GM19438 (cell line): ENCODE data around the gene NLGN2.

ENCODE experiments used
- ATAC-seq: cut with Tn5 transposase; IDR thresholded peaks from one replicate; pipeline ENCODE4 v1.9.1; 2021; ENCODE audit warnings: low read depth; ENCODE audit not compliant: unreplicated experiment

Gene NLGN2

GRCh38 chr17:7411427-7411750, 3.7 kb downstream of the NLGN2 start:
- ATAC-seq = no peak

- ATAC-seq = no peak
Observed at GRCh38 chr17:7413346-7413985, 5.8 kb downstream of the NLGN2 start.

- no peak for ATAC-seq
Observed at GRCh38 chr17:7414837-7415236, 7.2 kb downstream of the NLGN2 start.

- no peak for ATAC-seq
Observed at GRCh38 chr17:7415784-7416183, 8.1 kb downstream of the NLGN2 start.

- ATAC-seq = no peak
Observed at GRCh38 chr17:7416323-7416722, 8.7 kb downstream of the NLGN2 start.

GRCh38 chr17:7417056-7417655, 9.5 kb downstream of the NLGN2 start:
- no peak for ATAC-seq

- no peak for ATAC-seq
Observed at GRCh38 chr17:7418472-7419152, 11.0 kb downstream of the NLGN2 start.

GRCh38 chr17:7419819-7420610, 12.4 kb downstream of the NLGN2 start, which contains the start of gene SPEM1:
Gene SPEM1 (plus strand): TSS chr17:7420324. CDS start chr17:7420385, 61 bp downstream.
- ATAC-seq = no peak

- no peak for ATAC-seq
Observed at GRCh38 chr17:7421186-7421585, 13.5 kb downstream of the NLGN2 start.

- no peak for ATAC-seq
Observed at GRCh38 chr17:7423679-7424078, 16.0 kb downstream of the NLGN2 start.

GRCh38 chr17:7425316-7425715, 17.7 kb downstream of the NLGN2 start, which contains the start of gene SPEM2:
Gene SPEM2 (plus strand): TSS chr17:7425616. CDS start chr17:7425689, 73 bp downstream.
- no peak for ATAC-seq

- no peak for ATAC-seq
Observed at GRCh38 chr17:7425756-7426155, 18.1 kb downstream of the NLGN2 start.

GRCh38 chr17:7426203-7426863, 18.7 kb downstream of the NLGN2 start:
- no peak for ATAC-seq

- ATAC-seq = no peak
Observed at GRCh38 chr17:7426896-7427489, 19.3 kb downstream of the NLGN2 start.

GRCh38 chr17:7427549-7427948, 19.9 kb downstream of the NLGN2 start:
- no peak for ATAC-seq

GRCh38 chr17:7428557-7428956, 20.9 kb downstream of the NLGN2 start, which contains the start of gene SPEM3:
Gene SPEM3 (plus strand): TSS chr17:7428857. CDS start chr17:7428903, 46 bp downstream.
- ATAC-seq = no peak

- ATAC-seq = no peak
Observed at GRCh38 chr17:7429722-7430121, 22.1 kb downstream of the NLGN2 start.

- ATAC-seq = no peak
Observed at GRCh38 chr17:7431231-7431630, 23.6 kb downstream of the NLGN2 start.

- no peak for ATAC-seq
Observed at GRCh38 chr17:7432296-7432695, 24.7 kb downstream of the NLGN2 start.
